ENCODE data around the gene ITPR3. TPM values are rescaled to one million over a fixed set of nuclear protein-coding genes. Genes with fewer than 3 reads are reported as not detected.

ITPR3 gene
- total RNA-seq, 1 donor from 2014 or later: 74.7 TPM

GRCh38 chr6:33577718-33578117 lies 43.4 kb upstream of the ITPR3 start:
- Histone ChIP-seq H3K9me3 (no peaks in the 10 kb centered on the region), H3K36me3 (peaks cover 45% of the 10 kb centered on the region), H3K27me3 (ENCODE audit: low read depth) (no peaks in the 10 kb centered on the region), H3K4me1 (peaks cover 37% of the 10 kb centered on the region), H3K4me3 (peak overlapping the region; percentile 94), H3K27ac (peak overlapping the region; percentile 50)
- ATAC-seq (no peak), DNase-seq (no peak)
- TF ChIP-seq, protein P1, sequence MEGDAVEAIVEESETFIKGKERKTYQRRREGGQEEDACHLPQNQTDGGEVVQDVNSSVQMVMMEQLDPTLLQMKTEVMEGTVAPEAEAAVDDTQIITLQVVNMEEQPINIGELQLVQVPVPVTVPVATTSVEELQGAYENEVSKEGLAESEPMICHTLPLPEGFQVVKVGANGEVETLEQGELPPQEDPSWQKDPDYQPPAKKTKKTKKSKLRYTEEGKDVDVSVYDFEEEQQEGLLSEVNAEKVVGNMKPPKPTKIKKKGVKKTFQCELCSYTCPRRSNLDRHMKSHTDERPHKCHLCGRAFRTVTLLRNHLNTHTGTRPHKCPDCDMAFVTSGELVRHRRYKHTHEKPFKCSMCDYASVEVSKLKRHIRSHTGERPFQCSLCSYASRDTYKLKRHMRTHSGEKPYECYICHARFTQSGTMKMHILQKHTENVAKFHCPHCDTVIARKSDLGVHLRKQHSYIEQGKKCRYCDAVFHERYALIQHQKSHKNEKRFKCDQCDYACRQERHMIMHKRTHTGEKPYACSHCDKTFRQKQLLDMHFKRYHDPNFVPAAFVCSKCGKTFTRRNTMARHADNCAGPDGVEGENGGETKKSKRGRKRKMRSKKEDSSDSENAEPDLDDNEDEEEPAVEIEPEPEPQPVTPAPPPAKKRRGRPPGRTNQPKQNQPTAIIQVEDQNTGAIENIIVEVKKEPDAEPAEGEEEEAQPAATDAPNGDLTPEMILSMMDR (IDR thresholded peaks at IDR 0.05): no peak
- intact Hi-C loops (cut with DNase I): no loop called here

DNA sequence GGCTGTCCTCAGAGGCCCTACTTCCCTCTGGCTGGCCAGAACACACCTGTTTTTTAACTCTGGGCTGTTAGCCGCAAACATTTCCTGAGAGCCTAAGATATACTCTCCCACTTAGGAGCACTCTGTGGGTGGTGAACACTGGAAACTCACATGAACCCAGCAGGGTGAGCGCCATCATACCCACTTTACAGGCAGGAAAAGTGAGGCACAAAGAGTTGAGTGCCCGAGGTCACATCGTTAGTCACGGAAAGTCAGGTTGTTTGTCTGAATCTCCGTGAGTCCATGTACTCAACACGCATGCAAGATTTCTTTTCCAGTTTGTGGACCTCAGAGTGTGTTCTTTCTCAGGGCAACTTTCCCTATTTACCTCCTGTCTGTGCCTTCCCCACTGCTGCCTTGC lies 43.0 kb upstream of the ITPR3 start:
- H3K4me3 ChIP-seq: peak overlapping the region; percentile 94
- peak overlapping the region; percentile 89 for H3K27ac ChIP-seq

GRCh38 chr6:33578588-33579011 lies 42.5 kb upstream of the ITPR3 start:
- Histone ChIP-seq H3K36me3 (peaks cover 42% of the 10 kb centered on the region), H3K9me3 (no peaks in the 10 kb centered on the region), H3K4me1 (peaks cover 37% of the 10 kb centered on the region), H3K4me3 (peak overlapping the region; percentile 94), H3K27ac (peak overlapping the region; percentile 89), H3K27me3 (ENCODE audit: low read depth) (no peaks in the 10 kb centered on the region)
- TF ChIP-seq, protein P1 (IDR thresholded peaks at IDR 0.05): no peak
- ATAC-seq (peak in 1 of 2 donors; percentile 6), DNase-seq (no peak)
- intact Hi-C loops (cut with DNase I): no loop called here

More for the DNA sequence above, 43.0 kb upstream of the ITPR3 start:
- DNase-seq: no peak
- H3K27me3 ChIP-seq (ENCODE audit: low read depth): no peaks in the 10 kb centered on the region
- TF ChIP-seq, protein P1 (IDR thresholded peaks at IDR 0.05): no peak
- peaks cover 37% of the 10 kb centered on the region for H3K4me1 ChIP-seq
- no peaks in the 10 kb centered on the region for H3K9me3 ChIP-seq
- peaks cover 45% of the 10 kb centered on the region for H3K36me3 ChIP-seq
- no peak for ATAC-seq
- intact Hi-C loops (cut with DNase I): no loop called here

GRCh38 chr6:33579828-33580714 lies 41.1 kb upstream of the ITPR3 start, which contains the start of gene BAK1:
Gene BAK1, minus strand, starts transcription at chr6:33580276. Its CDS starts 2,672 bp downstream, at chr6:33577604.
- DNase-seq (peak; percentile 95), ATAC-seq (peak; percentile 96)
- intact Hi-C loops (cut with DNase I): loop anchor here (10.0 kb wide), 1 partner anchor 115 kb away; no protein-coding TSS in a partner anchor
- TF ChIP-seq, protein P1 (IDR thresholded peaks at IDR 0.05): peak; percentile 65
- no peaks in the 10 kb centered on the region for H3K27me3 ChIP-seq (ENCODE audit: low read depth)
- peaks cover 27% of the 10 kb centered on the region for H3K36me3 ChIP-seq
- H3K4me3 ChIP-seq: peak within 1 kb of the TSS; percentile 94
- peaks cover 37% of the 10 kb centered on the region for H3K4me1 ChIP-seq
- peak within 1 kb of the TSS; percentile 89 for H3K27ac ChIP-seq
- H3K9me3 ChIP-seq: no peaks in the 10 kb centered on the region

GRCh38 chr6:33581186-33581585 lies 39.9 kb upstream of the ITPR3 start:
- TF ChIP-seq, protein P1 (IDR thresholded peaks at IDR 0.05): no peak
- Histone ChIP-seq H3K9me3 (no peaks in the 10 kb centered on the region), H3K4me1 (peaks cover 48% of the 10 kb centered on the region), H3K27me3 (ENCODE audit: low read depth) (no peaks in the 10 kb centered on the region), H3K36me3 (peaks cover 16% of the 10 kb centered on the region), H3K27ac (no peak overlapping the region), H3K4me3 (no peak overlapping the region)
- DNase-seq: no peak
- intact Hi-C loops (cut with DNase I): loop anchor here (10.0 kb wide), 1 partner anchor 114 kb away; no protein-coding TSS in a partner anchor
- no peak for ATAC-seq

Data from lower lobe of right lung (tissue), 2 donors.